CD14-positive monocyte (primary cell): ENCODE results near the gene CHL1. TPM values are rescaled to one million over a fixed set of nuclear protein-coding genes. Genes with fewer than 3 reads are reported as not detected.
A peak's percentile ranks its signal among the peaks of the same experiment; 100 is the strongest.

Experiments
- DNase-seq, 3 donors: peaks; one replicate each; pipeline ENCODE4 v3.0.0-alpha.2; 2011 to 2022
- H2AFZ ChIP-seq: 2 replicates; pipeline ENCODE4 v1.6.0; 2012; ENCODE audit warnings: mild to moderate bottlenecking, low read depth, low read length, inconsistent platforms; ENCODE audit not compliant: insufficient read depth, poor library complexity, severe bottlenecking
- H3K27ac ChIP-seq, 2 donors: 1 replicate in 1 of 2; 2 replicates in 1 of 2; pipeline ENCODE4 v1.5.1; 2012 to 2013; ENCODE audit warnings: low read length in 2 of 2, control low read depth in 1 of 2, inconsistent platforms in 1 of 2, low read depth in 1 of 2, mild to moderate bottlenecking in 1 of 2
- H3K27me3 ChIP-seq, 2 donors: one replicate each; pipeline versions ENCODE4 v1.6.0 to v1.6.1; 2011 to 2013; ENCODE audit warnings: low read length in 2 of 2; ENCODE audit not compliant: control insufficient read depth in 2 of 2, insufficient read depth in 2 of 2
- H3K36me3 ChIP-seq, 2 donors: replicated peaks in 1 of 2; 1 replicate in 1 of 2; 2 replicates in 1 of 2; pipeline versions ENCODE4 v1.5.1 to v1.6.1; 2012 to 2013; ENCODE audit warnings: low read length in 2 of 2, control low read depth in 1 of 2, inconsistent platforms in 1 of 2, mild to moderate bottlenecking in 1 of 2; ENCODE audit not compliant: insufficient read depth in 2 of 2, control insufficient read depth in 1 of 2
- H3K4me1 ChIP-seq, 2 donors: 1 replicate in 1 of 2; 2 replicates in 1 of 2; pipeline versions ENCODE4 v1.5.1 to v1.6.1; 2012 to 2013; ENCODE audit warnings: low read length in 2 of 2, control low read depth in 1 of 2, inconsistent platforms in 1 of 2, mild to moderate bottlenecking in 1 of 2, moderate library complexity in 1 of 2; ENCODE audit not compliant: insufficient read depth in 2 of 2, control insufficient read depth in 1 of 2
- H3K4me2 ChIP-seq: replicated peaks from 2 replicates; pipeline ENCODE3; 2012; ENCODE audit warnings: low read length, moderate library complexity, mild to moderate bottlenecking; ENCODE audit not compliant: poor library complexity, severe bottlenecking; ENCODE audit errors: extremely low read depth
- H3K4me3 ChIP-seq, 3 experiments: fragments of 200-600 bp in 1 of 3; sonication (generic) in 1 of 3; replicated peaks in 1 of 3; 1 replicate in 2 of 3; 2 replicates in 1 of 3; pipeline ENCODE4 v1.5.1; 2011 to 2013; ENCODE audit warnings: low read length in 3 of 3, mild to moderate bottlenecking in 3 of 3, control low read depth in 2 of 3, low read depth in 2 of 3, inconsistent platforms in 1 of 3, moderate library complexity in 1 of 3
- H3K79me2 ChIP-seq: 2 replicates; pipeline ENCODE4 v1.6.0; 2012; ENCODE audit warnings: mild to moderate bottlenecking, control low read depth, inconsistent platforms, low read length, moderate library complexity; ENCODE audit not compliant: insufficient read depth
- H3K9ac ChIP-seq: 2 replicates; pipeline ENCODE4 v1.6.0; 2017; ENCODE audit warnings: low read length, mild to moderate bottlenecking; ENCODE audit not compliant: insufficient read depth, poor library complexity, severe bottlenecking
- H3K9me3 ChIP-seq, 2 donors: replicated peaks in 1 of 2; 1 replicate in 1 of 2; 2 replicates in 1 of 2; pipeline versions ENCODE4 v1.5.1 to v1.6.1; 2012 to 2013; ENCODE audit warnings: low read length in 2 of 2, control low read depth in 1 of 2; ENCODE audit not compliant: control insufficient read depth in 1 of 2, insufficient read depth in 1 of 2
- H4K20me1 ChIP-seq: 2 replicates; pipeline ENCODE4 v1.6.0; 2012; ENCODE audit warnings: mild to moderate bottlenecking, low read length, control low read depth, moderate library complexity; ENCODE audit not compliant: insufficient read depth
- H3K27ac Mint-ChIP-seq, 7 donors: one replicate each; pipeline ENCODE4 v1.8.0; 2020; ENCODE audit warnings: mild to moderate bottlenecking in 7 of 7, mixed read lengths in 7 of 7, moderate library complexity in 6 of 7, inconsistent platforms in 2 of 7
- H3K27me3 Mint-ChIP-seq, 3 donors: one replicate each; pipeline ENCODE4 v1.8.0; 2021 to 2022; ENCODE audit warnings: low read depth in 3 of 3, mild to moderate bottlenecking in 3 of 3, mixed read lengths in 3 of 3, moderate library complexity in 3 of 3, inconsistent platforms in 1 of 3
- H3K36me3 Mint-ChIP-seq, 2 donors: one replicate each; pipeline ENCODE4 v1.8.0; 2020; ENCODE audit warnings: mixed read lengths in 2 of 2, inconsistent platforms in 1 of 2, mild to moderate bottlenecking in 1 of 2
- H3K4me1 Mint-ChIP-seq: one replicate; pipeline ENCODE4 v1.8.0; 2020; ENCODE audit warnings: mild to moderate bottlenecking, mixed read lengths
- H3K4me3 Mint-ChIP-seq, 2 donors: one replicate each; pipeline ENCODE4 v1.8.0; 2020; ENCODE audit warnings: mild to moderate bottlenecking in 2 of 2, mixed read lengths in 2 of 2, moderate library complexity in 1 of 2
- H3K9me3 Mint-ChIP-seq, 7 donors: one replicate each; pipeline ENCODE4 v1.8.0; 2020 to 2022; ENCODE audit warnings: mixed read lengths in 7 of 7, mild to moderate bottlenecking in 6 of 7, moderate library complexity in 6 of 7, inconsistent platforms in 2 of 7
- WGBS: methylation state at CpG from one replicate; pipeline ENCODE4 v1.1.5; 2013; ENCODE audit warnings: missing lambda C conversion rate; ENCODE audit not compliant: insufficient coverage; 5-methylcytosine and 5-hydroxymethylcytosine counted together
- intact Hi-C, 2 donors: fragments of 100-400 bp; cut with micrococcal nuclease; formaldehyde crosslinking; loops; one replicate each; pipeline versions ENCODE4 v1.15.0 to v1.15.1; 2023
- polyA plus RNA-seq, 3 donors: library from polyadenylated mRNA; depleted of rRNA in 1 of 3; unstranded in 2 of 3; stranded (reverse) in 1 of 3; fragments of 300-500 nt in 2 of 3; fragments of >200 nt in 1 of 3; fragmentation: Illumina TruSeq in 2 of 3; gene quantifications; 1 replicate in 2 of 3; 2 replicates in 1 of 3; pipeline ENCODE4 v1.2.3, GENCODE V29; 2012 to 2021
- TF ChIP-seq, protein P1 (sequence below): fragments of 200-600 bp; IDR thresholded peaks from one replicate; pipeline ENCODE4 v1.8.0; 2022; ENCODE audit warnings: antibody characterized with exemption, mild to moderate bottlenecking

Gene CHL1
- polyA plus RNA-seq, 3 donors = not detected

DNA sequence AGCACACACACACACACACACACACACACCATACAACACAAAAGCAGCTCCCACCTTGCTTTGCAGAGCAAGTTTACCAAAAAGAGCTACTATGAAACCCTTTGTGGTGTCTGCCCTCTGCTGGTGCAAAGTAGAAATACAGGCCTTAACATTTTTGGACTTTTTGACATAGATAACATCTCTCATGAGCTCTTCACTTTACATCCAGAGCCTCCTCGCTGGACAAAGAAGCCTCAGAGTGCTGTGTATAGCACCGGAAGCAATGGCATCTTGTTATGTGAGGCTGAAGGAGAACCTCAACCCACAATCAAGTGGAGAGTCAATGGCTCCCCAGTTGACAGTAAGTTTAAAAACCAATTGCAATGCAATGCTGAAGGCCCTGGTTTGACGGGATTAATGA is 157.9 kb downstream of the CHL1 start:
- no CpG with 5 or more reads among the region's 3 CpGs for WGBS
- H3K4me1 Mint-ChIP-seq = no peaks in the 10 kb centered on the region
- H3K4me2 ChIP-seq = no peak overlapping the region
- no peaks in the 10 kb centered on the region for H3K9me3 ChIP-seq
- no peaks in the 10 kb centered on the region for H3K79me2 ChIP-seq
- H3K27ac ChIP-seq = no peak overlapping the region
- H3K36me3 ChIP-seq = no peaks in the 10 kb centered on the region
- H3K4me3 ChIP-seq = no peak overlapping the region
- no peak overlapping the region for H3K27ac Mint-ChIP-seq
- H3K9ac ChIP-seq = no peak overlapping the region
- no peaks in the 10 kb centered on the region for H3K9me3 Mint-ChIP-seq
- H3K27me3 Mint-ChIP-seq = peaks cover 0 to 2% (median 0%) of the 10 kb centered on the region in 3 donors
- DNase-seq = no peak
- H3K4me1 ChIP-seq = no peaks in the 10 kb centered on the region
- H4K20me1 ChIP-seq = no peaks in the 10 kb centered on the region
- H3K4me3 Mint-ChIP-seq = no peak overlapping the region
- no peaks in the 10 kb centered on the region for H3K27me3 ChIP-seq
- TF ChIP-seq, protein P1, sequence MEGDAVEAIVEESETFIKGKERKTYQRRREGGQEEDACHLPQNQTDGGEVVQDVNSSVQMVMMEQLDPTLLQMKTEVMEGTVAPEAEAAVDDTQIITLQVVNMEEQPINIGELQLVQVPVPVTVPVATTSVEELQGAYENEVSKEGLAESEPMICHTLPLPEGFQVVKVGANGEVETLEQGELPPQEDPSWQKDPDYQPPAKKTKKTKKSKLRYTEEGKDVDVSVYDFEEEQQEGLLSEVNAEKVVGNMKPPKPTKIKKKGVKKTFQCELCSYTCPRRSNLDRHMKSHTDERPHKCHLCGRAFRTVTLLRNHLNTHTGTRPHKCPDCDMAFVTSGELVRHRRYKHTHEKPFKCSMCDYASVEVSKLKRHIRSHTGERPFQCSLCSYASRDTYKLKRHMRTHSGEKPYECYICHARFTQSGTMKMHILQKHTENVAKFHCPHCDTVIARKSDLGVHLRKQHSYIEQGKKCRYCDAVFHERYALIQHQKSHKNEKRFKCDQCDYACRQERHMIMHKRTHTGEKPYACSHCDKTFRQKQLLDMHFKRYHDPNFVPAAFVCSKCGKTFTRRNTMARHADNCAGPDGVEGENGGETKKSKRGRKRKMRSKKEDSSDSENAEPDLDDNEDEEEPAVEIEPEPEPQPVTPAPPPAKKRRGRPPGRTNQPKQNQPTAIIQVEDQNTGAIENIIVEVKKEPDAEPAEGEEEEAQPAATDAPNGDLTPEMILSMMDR = peak; percentile 68
- no peak overlapping the region for H2AFZ ChIP-seq
- H3K36me3 Mint-ChIP-seq = no peaks in the 10 kb centered on the region
- intact Hi-C loops = no loop called here

DNA sequence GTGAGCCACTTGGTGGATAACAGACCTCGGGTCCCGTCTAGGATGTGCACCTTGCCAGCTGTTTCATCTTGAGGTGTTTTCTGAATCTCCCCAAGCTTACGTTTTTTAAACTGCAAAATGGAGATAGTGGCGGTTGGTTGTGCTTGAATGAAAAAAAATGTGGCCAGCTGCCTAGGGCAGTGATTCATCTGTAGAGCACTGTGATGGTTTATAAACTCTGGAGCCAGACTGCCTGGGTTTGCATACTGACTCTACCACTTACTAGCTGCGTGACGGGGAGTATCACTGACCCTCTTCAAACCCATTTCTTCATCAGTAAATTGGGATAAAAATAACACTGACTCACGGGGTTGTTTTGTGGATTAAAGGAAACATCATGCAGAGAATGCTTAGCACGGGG is 159.1 kb downstream of the CHL1 start:
- no peaks in the 10 kb centered on the region for H3K9me3 Mint-ChIP-seq
- TF ChIP-seq, protein P1 = no peak
- no peak overlapping the region for H3K4me2 ChIP-seq
- WGBS = 80% methylated on average over 3 of the region's 8 CpGs
- H3K9me3 ChIP-seq = no peaks in the 10 kb centered on the region
- no peak overlapping the region for H3K27ac Mint-ChIP-seq
- no peaks in the 10 kb centered on the region for H4K20me1 ChIP-seq
- intact Hi-C loops = no loop called here
- no peaks in the 10 kb centered on the region for H3K36me3 ChIP-seq
- H3K36me3 Mint-ChIP-seq = no peaks in the 10 kb centered on the region
- no peak overlapping the region for H3K4me3 ChIP-seq
- peaks cover 0 to 2% (median 0%) of the 10 kb centered on the region in 3 donors for H3K27me3 Mint-ChIP-seq
- no peaks in the 10 kb centered on the region for H3K79me2 ChIP-seq
- H3K4me3 Mint-ChIP-seq = no peak overlapping the region
- H3K27ac ChIP-seq = no peak overlapping the region
- H3K27me3 ChIP-seq = no peaks in the 10 kb centered on the region
- no peak overlapping the region for H3K9ac ChIP-seq
- no peak for DNase-seq
- no peaks in the 10 kb centered on the region for H3K4me1 ChIP-seq
- H3K4me1 Mint-ChIP-seq = no peaks in the 10 kb centered on the region
- H2AFZ ChIP-seq = no peak overlapping the region
